Muscle of leg (tissue), 11 donors: ENCODE data around the gene CDR2. TPM values are rescaled to one million over a fixed set of nuclear protein-coding genes. Genes with fewer than 3 reads are reported as not detected.

Source experiments
- DNase-seq: peaks from one replicate; pipeline ENCODE4 v3.0.0; 2013
- H3K27ac ChIP-seq: one replicate; pipeline ENCODE4 v1.5.1; 2013; ENCODE audit warnings: mild to moderate bottlenecking, low read length, control low read depth
- H3K27me3 ChIP-seq: one replicate; pipeline ENCODE4 v1.6.1; 2013; ENCODE audit warnings: low read length; ENCODE audit not compliant: control insufficient read depth, insufficient read depth
- H3K36me3 ChIP-seq: one replicate; pipeline ENCODE4 v1.6.1; 2013; ENCODE audit warnings: low read length; ENCODE audit not compliant: control insufficient read depth, insufficient read depth
- H3K4me1 ChIP-seq: one replicate; pipeline ENCODE4 v1.6.1; 2013; ENCODE audit warnings: low read length; ENCODE audit not compliant: control insufficient read depth, insufficient read depth
- H3K4me3 ChIP-seq: one replicate; pipeline ENCODE4 v1.5.1; 2013; ENCODE audit warnings: low read length, control low read depth
- H3K9me3 ChIP-seq: replicated peaks from 2 replicates; pipeline ENCODE4 v1.6.1; 2013; ENCODE audit warnings: low read depth, low read length; ENCODE audit not compliant: control insufficient read depth
- WGBS: methylation state at CpG from one replicate; pipeline ENCODE4 v1.1.5; 2013; ENCODE audit warnings: missing lambda C conversion rate; ENCODE audit not compliant: insufficient coverage; 5-methylcytosine and 5-hydroxymethylcytosine counted together
- polyA plus RNA-seq, 8 donors: library from polyadenylated mRNA; unstranded; fragments of 120-200 nt; gene quantifications; one replicate each; pipeline versions ENCODE4 v1.2.1 to v1.2.3, GENCODE V29; 2013; ENCODE audit warnings: inconsistent platforms in 1 of 8, low replicate concordance in 1 of 8; ENCODE audit not compliant: insufficient read length in 8 of 8, insufficient read depth in 1 of 8
- total RNA-seq: library from RNA; stranded (reverse); fragments of 120-200 nt; gene quantifications from one replicate; pipeline ENCODE4 v1.2.4, GENCODE V29; 2013

The CDR2 gene
- total and polyA plus RNA-seq, 9 donors, result 13.5 to 29.5 (median 16.8) TPM

- peaks cover 27% of the 10 kb centered on the region for H3K36me3 ChIP-seq
- H3K27me3 ChIP-seq, result no peaks in the 10 kb centered on the region
- H3K4me3 ChIP-seq, result no peak overlapping the region
- no peaks in the 10 kb centered on the region for H3K4me1 ChIP-seq
- H3K9me3 ChIP-seq, result peaks cover 30% of the 10 kb centered on the region
- no CpG with 5 or more reads among the region's 4 CpGs for WGBS
- DNase-seq, result no peak
- H3K27ac ChIP-seq, result no peak overlapping the region
These were observed 36.4 kb downstream of the CDR2 start for GRCh38 chr16:22337849-22338635.

GRCh38 chr16:22337045-22337444 is 37.4 kb downstream of the CDR2 start:
- no peak overlapping the region for H3K4me3 ChIP-seq
- H3K27ac ChIP-seq, result no peak overlapping the region
- H3K9me3 ChIP-seq, result peaks cover 30% of the 10 kb centered on the region
- H3K27me3 ChIP-seq, result no peaks in the 10 kb centered on the region
- H3K4me1 ChIP-seq, result no peaks in the 10 kb centered on the region
- no peak for DNase-seq
- H3K36me3 ChIP-seq, result peaks cover 34% of the 10 kb centered on the region

- no peaks in the 10 kb centered on the region for H3K27me3 ChIP-seq
- H3K27ac ChIP-seq, result no peak overlapping the region
- H3K4me1 ChIP-seq, result no peaks in the 10 kb centered on the region
- no peak for DNase-seq
- peaks cover 39% of the 10 kb centered on the region for H3K36me3 ChIP-seq
- H3K4me3 ChIP-seq, result no peak overlapping the region
- H3K9me3 ChIP-seq, result peaks cover 30% of the 10 kb centered on the region
These were observed 37.8 kb downstream of the CDR2 start for GRCh38 chr16:22336581-22336980.

- no peaks in the 10 kb centered on the region for H3K4me1 ChIP-seq
These were observed 38.7 kb downstream of the CDR2 start for GRCh38 chr16:22335668-22336246.

GRCh38 chr16:22333457-22333994 is 40.9 kb downstream of the CDR2 start:
- H3K36me3 ChIP-seq, result peaks cover 50% of the 10 kb centered on the region
- H3K4me3 ChIP-seq, result no peak overlapping the region
- DNase-seq, result peak; percentile 55
- no peaks in the 10 kb centered on the region for H3K4me1 ChIP-seq
- 82% methylated on average over 5 of the region's 6 CpGs for WGBS
- peaks cover 15% of the 10 kb centered on the region for H3K9me3 ChIP-seq
- H3K27me3 ChIP-seq, result no peaks in the 10 kb centered on the region
- no peak overlapping the region for H3K27ac ChIP-seq

More at GRCh38 chr16:22335668-22336246, 38.7 kb downstream of the CDR2 start:
- Histone ChIP-seq H3K36me3 (peaks cover 40% of the 10 kb centered on the region), H3K9me3 (peaks cover 23% of the 10 kb centered on the region), H3K27ac (no peak overlapping the region), H3K4me3 (no peak overlapping the region), H3K27me3 (no peaks in the 10 kb centered on the region)
- WGBS, result 97% methylated on average over 3 of the region's 3 CpGs
- DNase-seq, result no peak

GRCh38 chr16:22330326-22330725 is 44.1 kb downstream of the CDR2 start:
- no CpG with 5 or more reads among the region's 4 CpGs for WGBS
- H3K27ac ChIP-seq, result no peak overlapping the region

GRCh38 chr16:22329199-22329695 is 45.2 kb downstream of the CDR2 start:
- Histone ChIP-seq H3K36me3 (peaks cover 70% of the 10 kb centered on the region), H3K27ac (no peak overlapping the region), H3K9me3 (no peaks in the 10 kb centered on the region), H3K4me1 (no peaks in the 10 kb centered on the region), H3K4me3 (no peak overlapping the region), H3K27me3 (no peaks in the 10 kb centered on the region)
- no peak for DNase-seq
- 97% methylated on average over 6 of the region's 9 CpGs for WGBS

More at GRCh38 chr16:22330326-22330725, 44.1 kb downstream of the CDR2 start:
- no peaks in the 10 kb centered on the region for H3K27me3 ChIP-seq
- H3K9me3 ChIP-seq, result no peaks in the 10 kb centered on the region
- H3K4me3 ChIP-seq, result no peak overlapping the region
- peaks cover 70% of the 10 kb centered on the region for H3K36me3 ChIP-seq
- DNase-seq, result no peak
- H3K4me1 ChIP-seq, result no peaks in the 10 kb centered on the region

GRCh38 chr16:22328081-22328725 is 46.2 kb downstream of the CDR2 start:
- Histone ChIP-seq H3K27me3 (no peaks in the 10 kb centered on the region), H3K4me1 (no peaks in the 10 kb centered on the region), H3K9me3 (no peaks in the 10 kb centered on the region), H3K4me3 (no peak overlapping the region), H3K36me3 (peaks cover 72% of the 10 kb centered on the region), H3K27ac (no peak overlapping the region)
- 91% methylated on average over 10 of the region's 10 CpGs for WGBS
- DNase-seq, result no peak

GRCh38 chr16:22327446-22327775 is 47.0 kb downstream of the CDR2 start:
- WGBS, result 80% methylated on average over 1 of the region's 6 CpGs
- peaks cover 76% of the 10 kb centered on the region for H3K36me3 ChIP-seq
- no peak overlapping the region for H3K27ac ChIP-seq
- H3K4me1 ChIP-seq, result no peaks in the 10 kb centered on the region
- H3K4me3 ChIP-seq, result no peak overlapping the region
- no peaks in the 10 kb centered on the region for H3K27me3 ChIP-seq
- H3K9me3 ChIP-seq, result no peaks in the 10 kb centered on the region
- no peak for DNase-seq

- Histone ChIP-seq H3K27me3 (no peaks in the 10 kb centered on the region), H3K9me3 (no peaks in the 10 kb centered on the region), H3K4me3 (no peak overlapping the region), H3K4me1 (no peaks in the 10 kb centered on the region), H3K27ac (no peak overlapping the region), H3K36me3 (peaks cover 75% of the 10 kb centered on the region)
- 85% methylated on average over 9 of the region's 13 CpGs for WGBS
- no peak for DNase-seq
These were observed 47.5 kb downstream of the CDR2 start for GRCh38 chr16:22326771-22327445.
